ENCODE data around the gene SLC52A1.

- TF ChIP-seq POLR2A (IDR thresholded peaks at IDR 0.05; ENCODE audit: low read depth) = no peak
- TF ChIP-seq POLR2AphosphoS5 (IDR thresholded peaks at IDR 0.05) = no peak
- no peak for TF ChIP-seq CTCF (IDR thresholded peaks at IDR 0.05)
Observed at GRCh38 chr17:5027916-5028315, 7.3 kb downstream of the SLC52A1 start.

Measured in esophagus muscularis mucosa (tissue), 3 donors.